NT2/D1 (cell line): ENCODE measurements around the gene KANSL1.

Source experiments
- SUZ12 ChIP-seq: IDR thresholded peaks from 2 replicates; pipeline ENCODE4 v1.6.1; 2011; ENCODE audit not compliant: insufficient read length, insufficient read depth; ENCODE audit errors: extremely low read depth
- ZNF274 ChIP-seq: IDR thresholded peaks from 2 replicates; pipeline ENCODE4 v1.6.1; 2011; ENCODE audit warnings: mild to moderate bottlenecking, low read depth, low read length

DNA sequence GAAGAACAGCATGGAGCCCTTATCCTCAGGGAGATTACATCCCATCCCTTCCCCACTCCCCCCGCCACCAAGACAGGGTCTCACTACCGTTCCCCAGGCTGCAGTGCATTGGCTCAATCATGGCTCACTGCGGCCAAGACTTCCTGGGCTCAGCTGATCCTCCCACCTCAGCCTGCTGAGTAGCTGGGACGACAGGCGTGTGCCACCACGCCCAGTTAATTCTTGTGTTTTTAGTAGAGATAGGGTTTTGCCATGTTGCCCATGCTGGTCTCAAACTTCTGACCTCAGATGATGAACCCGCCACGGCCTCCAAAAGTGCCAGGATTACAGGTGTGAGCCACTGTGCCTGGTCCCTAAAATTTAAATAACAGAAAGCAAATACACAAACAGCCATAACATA lies 145.4 kb downstream of the KANSL1 start:
- TF ChIP-seq ZNF274 (no peak), SUZ12 (no peak)
